Sigmoid colon (tissue), 4 donors: ENCODE data around the gene IGSF5.

ENCODE experiments used
- EP300 ChIP-seq, 4 donors: sonication (generic); formaldehyde crosslinking; IDR thresholded peaks; one replicate each; pipeline ENCODE4 v1.6.1; 2017; ENCODE audit warnings: antibody characterized with exemption in 4 of 4
- POLR2A ChIP-seq, 2 donors: fragments of 450-650 bp; IDR thresholded peaks; one replicate each; pipeline ENCODE4 v1.6.1; 2016; ENCODE audit warnings: antibody characterized with exemption in 2 of 2, mild to moderate bottlenecking in 2 of 2, moderate library complexity in 2 of 2
- POLR2AphosphoS5 ChIP-seq, 4 donors: sonication (generic); formaldehyde crosslinking; IDR thresholded peaks; one replicate each; pipeline ENCODE4 v1.6.1; 2017; ENCODE audit warnings: antibody characterized with exemption in 4 of 4
- TF ChIP-seq, protein P1 (sequence below), 4 experiments: fragments of 450-650 bp in 3 of 4; fragments of 200-600 bp in 1 of 4; IDR thresholded peaks; one replicate each; pipeline ENCODE4 v1.5.1; 2016 to 2019; ENCODE audit warnings: antibody characterized with exemption in 4 of 4, mild to moderate bottlenecking in 3 of 4, moderate library complexity in 2 of 4

DNA sequence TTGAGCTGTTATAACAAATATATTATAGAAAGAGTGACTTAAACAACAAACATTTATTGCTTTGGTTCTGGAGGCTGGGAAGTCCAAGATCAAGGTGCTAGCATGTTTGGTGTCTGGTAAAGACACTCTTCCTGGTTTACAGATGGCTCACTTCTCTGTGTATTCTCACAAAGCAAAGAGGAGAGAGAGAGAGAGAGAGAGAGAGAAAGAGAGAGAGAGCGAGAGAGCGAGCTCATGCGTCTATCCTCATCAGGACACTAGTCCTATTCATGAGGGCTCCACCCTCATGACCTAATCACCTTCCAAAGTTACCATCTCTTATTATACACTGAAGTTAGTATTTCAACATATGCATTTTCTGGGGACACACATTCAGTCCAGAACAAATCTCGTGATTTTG lies 89.6 kb downstream of the IGSF5 start:
- TF ChIP-seq, protein P1, sequence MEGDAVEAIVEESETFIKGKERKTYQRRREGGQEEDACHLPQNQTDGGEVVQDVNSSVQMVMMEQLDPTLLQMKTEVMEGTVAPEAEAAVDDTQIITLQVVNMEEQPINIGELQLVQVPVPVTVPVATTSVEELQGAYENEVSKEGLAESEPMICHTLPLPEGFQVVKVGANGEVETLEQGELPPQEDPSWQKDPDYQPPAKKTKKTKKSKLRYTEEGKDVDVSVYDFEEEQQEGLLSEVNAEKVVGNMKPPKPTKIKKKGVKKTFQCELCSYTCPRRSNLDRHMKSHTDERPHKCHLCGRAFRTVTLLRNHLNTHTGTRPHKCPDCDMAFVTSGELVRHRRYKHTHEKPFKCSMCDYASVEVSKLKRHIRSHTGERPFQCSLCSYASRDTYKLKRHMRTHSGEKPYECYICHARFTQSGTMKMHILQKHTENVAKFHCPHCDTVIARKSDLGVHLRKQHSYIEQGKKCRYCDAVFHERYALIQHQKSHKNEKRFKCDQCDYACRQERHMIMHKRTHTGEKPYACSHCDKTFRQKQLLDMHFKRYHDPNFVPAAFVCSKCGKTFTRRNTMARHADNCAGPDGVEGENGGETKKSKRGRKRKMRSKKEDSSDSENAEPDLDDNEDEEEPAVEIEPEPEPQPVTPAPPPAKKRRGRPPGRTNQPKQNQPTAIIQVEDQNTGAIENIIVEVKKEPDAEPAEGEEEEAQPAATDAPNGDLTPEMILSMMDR (IDR thresholded peaks at IDR 0.05): no peak
- TF ChIP-seq POLR2AphosphoS5 (IDR thresholded peaks at IDR 0.05): no peak
- TF ChIP-seq EP300 (IDR thresholded peaks at IDR 0.05): no peak
- no peak for TF ChIP-seq POLR2A (IDR thresholded peaks at IDR 0.05)
